SU-DHL-6 (cell line): ENCODE results near the gene KRT8.

Experiments
- CTCF ChIP-seq: fragments of 200-600 bp; sonication (generic); IDR thresholded peaks from one replicate; pipeline ENCODE4 v1.5.1; 2017; ENCODE audit warnings: antibody characterized with exemption, mild to moderate bottlenecking, low read length, moderate library complexity; ENCODE audit not compliant: insufficient read depth, poor library complexity, severe bottlenecking
- EZH2phosphoT487 ChIP-seq: fragments of 200-600 bp; sonication (generic), shearing (Covaris generic); conservative IDR thresholded peaks from 2 replicates; pipeline ENCODE4 v1.6.1; 2018; ENCODE audit warnings: mild to moderate bottlenecking, antibody characterized with exemption, low read length, moderate library complexity, mixed read lengths

DNA sequence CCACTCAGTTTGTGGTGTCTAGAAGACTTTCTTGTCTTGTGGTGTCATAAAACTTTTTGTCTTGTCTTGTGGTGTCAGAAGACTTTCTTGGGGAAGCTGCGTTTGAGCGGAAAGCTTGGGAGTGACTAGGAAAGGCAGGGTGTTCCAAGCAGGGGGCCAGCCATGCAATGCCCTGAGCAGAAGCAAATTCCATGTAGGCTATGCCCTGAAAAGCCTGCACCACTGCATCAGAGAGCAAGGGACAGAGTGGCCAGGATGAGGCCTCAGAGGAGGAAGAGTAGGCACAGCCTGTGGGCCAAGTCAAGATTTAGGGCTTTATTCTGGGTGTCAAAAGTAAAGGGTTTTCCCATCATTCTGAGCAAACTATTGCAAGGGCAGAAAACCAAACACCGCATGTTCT is 14.5 kb downstream of the KRT8 start:
- no peak for TF ChIP-seq CTCF
- TF ChIP-seq EZH2phosphoT487 = no peak
